OCI-LY7 (cell line): ENCODE results near the gene DDX27.

Source experiments
- CTCF ChIP-seq: fragments of 200-600 bp; sonication (generic); conservative IDR thresholded peaks from 2 replicates; pipeline ENCODE4 v1.5.1; 2014; ENCODE audit warnings: mild to moderate bottlenecking, antibody characterized with exemption, low read length, moderate library complexity, mixed read lengths
- EZH2phosphoT487 ChIP-seq: fragments of 200-600 bp; sonication (generic); IDR thresholded peaks from 2 replicates; pipeline ENCODE4 v1.6.1; 2018; ENCODE audit warnings: low read depth, borderline replicate concordance, mild to moderate bottlenecking, mixed run types, antibody characterized with exemption, low read length, moderate library complexity, mixed read lengths

GRCh38 chr20:49270736-49271135, 51.5 kb downstream of the DDX27 start:
- TF ChIP-seq CTCF: no peak
- no peak for TF ChIP-seq EZH2phosphoT487
